B cell (primary cell): ENCODE results near the gene PFKFB3. TPM values are rescaled to one million over a fixed set of nuclear protein-coding genes. Genes with fewer than 3 reads are reported as not detected.
"Not testable (repeated sequence)": the region's sequence is repeated elsewhere in the genome, so short reads cannot be mapped to it uniquely, and the experiment has no call there.

Experiments used
- ATAC-seq: fragments of 200-7000 bp; cut with Tn5 transposase; one replicate; pipeline ENCODE4 v1.10.0; 2021; ENCODE audit warnings: low read depth, mild to moderate bottlenecking, moderate number of reproducible peaks, moderate library complexity
- CTCF ChIA-PET: fragments of 350-600 bp; sonication (Branson Sonifier 250); formaldehyde crosslinking; loops from one replicate; lab custom pipeline; 2021; ENCODE audit warnings: antibody characterized with exemption, inconsistent platforms; lab: Charles Lee
- POLR2A ChIA-PET: fragments of 350-600 bp; sonication (Branson Sonifier 250); formaldehyde crosslinking; loops from one replicate; lab custom pipeline; 2021; ENCODE audit warnings: antibody characterized with exemption; lab: Charles Lee
- DNase-seq: peaks from one replicate; pipeline ENCODE4 v3.0.0; 2013
- H2AFZ ChIP-seq: 2 replicates; pipeline ENCODE4 v1.6.1; 2012; ENCODE audit warnings: mild to moderate bottlenecking, low read depth, low read length; ENCODE audit not compliant: insufficient read depth, poor library complexity, severe bottlenecking
- H3K27ac ChIP-seq, 2 donors: 1 replicate in 1 of 2; 2 replicates in 1 of 2; pipeline ENCODE4 v1.5.1; 2012 to 2013; ENCODE audit warnings: low read length in 2 of 2, mild to moderate bottlenecking in 2 of 2, moderate library complexity in 1 of 2
- H3K27me3 ChIP-seq, 4 experiments: fragments of 200-600 bp in 1 of 4; sonication (generic) in 1 of 4; replicated peaks in 1 of 4; 1 replicate in 2 of 4; 2 replicates in 2 of 4; pipeline versions ENCODE4 v1.6.1 to v1.7.0; 2013 to 2016; ENCODE audit warnings: low read length in 3 of 4, mild to moderate bottlenecking in 2 of 4, mixed read lengths in 1 of 4, moderate library complexity in 1 of 4; ENCODE audit not compliant: insufficient read depth in 4 of 4, control insufficient read depth in 3 of 4; ENCODE audit errors: control extremely low read depth in 1 of 4
- H3K36me3 ChIP-seq, 2 experiments: replicated peaks in 1 of 2; 1 replicate in 1 of 2; 2 replicates in 1 of 2; pipeline versions ENCODE4 v1.6.1 to v1.7.1; 2013; ENCODE audit warnings: low read length in 1 of 2; ENCODE audit not compliant: insufficient read depth in 2 of 2, control insufficient read depth in 1 of 2; ENCODE audit errors: control extremely low read depth in 1 of 2, extremely low read depth in 1 of 2
- H3K4me1 ChIP-seq, 2 donors: fragments of 200-600 bp in 1 of 2; sonication (generic) in 1 of 2; 1 replicate in 1 of 2; 2 replicates in 1 of 2; pipeline versions ENCODE4 v1.5.1 to v1.6.1; 2013 to 2017; ENCODE audit warnings: low read length in 2 of 2; ENCODE audit not compliant: control insufficient read depth in 2 of 2, insufficient read depth in 2 of 2
- H3K4me2 ChIP-seq: replicated peaks from 2 replicates; pipeline ENCODE3; 2012; ENCODE audit warnings: mild to moderate bottlenecking, low read depth, low read length; ENCODE audit not compliant: poor library complexity, severe bottlenecking
- H3K4me3 ChIP-seq, 5 experiments: fragments of 200-600 bp in 1 of 5; sonication (generic) in 1 of 5; 1 replicate in 3 of 5; 2 replicates in 2 of 5; pipeline versions ENCODE4 v1.5.1 to v1.7.0; 2011 to 2016; ENCODE audit warnings: low read length in 4 of 5, mild to moderate bottlenecking in 4 of 5, low read depth in 2 of 5, control low read depth in 1 of 5, moderate library complexity in 1 of 5; ENCODE audit not compliant: insufficient read depth in 1 of 5; ENCODE audit errors: control extremely low read depth in 1 of 5, extremely low read depth in 1 of 5
- H3K79me2 ChIP-seq: fragments of 200-600 bp; sonication (generic); one replicate; pipeline ENCODE4 v1.6.0; 2016; ENCODE audit warnings: low read length; ENCODE audit not compliant: control insufficient read depth, insufficient read depth
- H3K9ac ChIP-seq: fragments of 200-600 bp; sonication (generic); 2 replicates; pipeline ENCODE4 v1.6.1; 2017; ENCODE audit warnings: mild to moderate bottlenecking, low read length, moderate library complexity
- H3K9me3 ChIP-seq, 3 donors: one replicate each; pipeline versions ENCODE4 v1.6.1 to v1.7.1; 2013; ENCODE audit warnings: low read length in 2 of 3; ENCODE audit not compliant: control insufficient read depth in 2 of 3, insufficient read depth in 1 of 3; ENCODE audit errors: control extremely low read depth in 1 of 3
- H4K20me1 ChIP-seq: 2 replicates; pipeline ENCODE4 v1.6.0; 2012; ENCODE audit warnings: mild to moderate bottlenecking, low read length; ENCODE audit not compliant: insufficient read depth, control insufficient read depth, poor library complexity, severe bottlenecking
- H3K27ac Mint-ChIP-seq: one replicate; pipeline ENCODE4 v1.8.0; 2021; ENCODE audit warnings: mixed read lengths
- H3K27me3 Mint-ChIP-seq: one replicate; pipeline ENCODE4 v1.8.0; 2021; ENCODE audit warnings: mixed read lengths
- H3K4me1 Mint-ChIP-seq: one replicate; pipeline ENCODE4 v1.8.0; 2021; ENCODE audit warnings: mixed read lengths
- H3K4me3 Mint-ChIP-seq: one replicate; pipeline ENCODE4 v1.8.0; 2021; ENCODE audit warnings: mixed read lengths
- H3K9me3 Mint-ChIP-seq: one replicate; pipeline ENCODE4 v1.8.0; 2022; ENCODE audit warnings: mixed read lengths; ENCODE audit not compliant: insufficient read depth
- CTCF ChIP-seq: fragments of 200-600 bp; IDR thresholded peaks from one replicate; pipeline ENCODE4 v1.8.0; 2022; ENCODE audit warnings: antibody characterized with exemption, mild to moderate bottlenecking
- EZH2 ChIP-seq: IDR thresholded peaks from 2 replicates; pipeline ENCODE4 v1.6.1; 2012; ENCODE audit warnings: borderline replicate concordance, low read depth, mild to moderate bottlenecking, moderate library complexity, low read length; ENCODE audit not compliant: insufficient read depth, poor library complexity, severe bottlenecking
- WGBS: methylation state at CpG from one replicate; pipeline ENCODE4 v1.1.5; 2013; ENCODE audit warnings: missing lambda C conversion rate; ENCODE audit not compliant: insufficient coverage; 5-methylcytosine and 5-hydroxymethylcytosine counted together
- intact Hi-C: fragments of 100-400 bp; cut with micrococcal nuclease; formaldehyde crosslinking; loops from one replicate; pipeline ENCODE4 v1.10.0; 2022
- polyA plus RNA-seq: library from polyadenylated mRNA; depleted of rRNA; stranded (reverse); fragments of >200 nt; gene quantifications from 2 replicates; pipeline ENCODE4 v1.2.3, GENCODE V29; 2012
- total RNA-seq, 2 donors: library from RNA; stranded (reverse); fragments of 120-200 nt in 1 of 2; gene quantifications; 1 replicate in 1 of 2; 2 replicates in 1 of 2; pipeline versions ENCODE4 v1.2.3 to v1.2.4, GENCODE V29; 2013 to 2022

PFKFB3 gene
- total and polyA plus RNA-seq, 2 donors (not counting 1 experiment from before 2014, with no cell fraction given), result 13.2 to 239 TPM

- Mint-ChIP-seq H3K27me3 (no peaks in the 10 kb centered on the region), H3K4me1 (peaks cover 44% of the 10 kb centered on the region), H3K4me3 (peak overlapping the region; percentile 97), H3K9me3 (no peaks in the 10 kb centered on the region), H3K27ac (peak overlapping the region; percentile 98)
- peaks cover 16 to 19% of the 10 kb centered on the region in 2 donors for H3K4me1 ChIP-seq
- peaks cover 52% of the 10 kb centered on the region for H4K20me1 ChIP-seq
- intact Hi-C loops, result loop anchor here (2.0 to 10.0 kb wide), 2 partner anchors 236 to 480 kb away; partner anchors contain the start of gene TASOR2
- ChIA-PET CTCF (interaction anchor here (0.6 to 0.7 kb wide), 2 partner anchors 55 to 183 kb away, joined by 3 read pairs; no protein-coding TSS in a partner anchor), POLR2A (interaction anchor here (0.7 kb wide), 1 partner anchor 35 kb away, joined by 3 read pairs; no protein-coding TSS in a partner anchor)
- TF ChIP-seq CTCF (no peak), EZH2 (no peak)
- H3K4me3 ChIP-seq, result no peak overlapping the region
- no peak overlapping the region for H2AFZ ChIP-seq
- WGBS, result 94% methylated on average over 2 of the region's 6 CpGs
- ATAC-seq (no peak), DNase-seq (no peak)
- H3K79me2 ChIP-seq, result peaks cover 69% of the 10 kb centered on the region
- no peak overlapping the region for H3K4me2 ChIP-seq
- H3K27me3 ChIP-seq, result no peaks in the 10 kb centered on the region
- no peak overlapping the region for H3K9ac ChIP-seq
- no peaks in the 10 kb centered on the region for H3K9me3 ChIP-seq
- H3K27ac ChIP-seq, result peak overlapping the region in 1 of 2 donors; percentile 96
- peaks cover 5 to 7% of the 10 kb centered on the region in 2 experiments for H3K36me3 ChIP-seq
These were observed 37.5 kb upstream of the PFKFB3 start for GRCh38 chr10:6165221-6165725.

DNA sequence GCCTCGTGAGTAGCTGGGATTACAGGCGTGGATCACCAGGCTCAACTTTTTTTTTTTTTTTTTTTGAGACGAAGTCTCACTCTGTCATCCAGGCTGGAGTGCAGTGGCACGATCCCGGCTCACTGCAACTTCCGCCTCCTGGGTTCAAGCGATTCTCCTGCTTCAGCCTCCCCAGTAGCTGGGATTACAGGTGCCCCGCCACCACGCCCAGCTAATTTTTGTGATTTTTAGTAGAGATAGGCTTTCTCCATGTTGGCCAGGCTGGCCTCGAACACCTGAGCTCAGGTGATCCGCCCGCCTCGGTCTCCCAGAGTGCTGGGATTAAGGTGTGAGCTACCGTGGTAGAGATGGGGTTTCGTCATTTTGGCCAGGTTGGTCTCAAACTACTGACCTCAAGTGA lies 36.8 kb upstream of the PFKFB3 start:
- not testable (repeated sequence) for H3K27ac Mint-ChIP-seq, H2AFZ ChIP-seq, H3K9ac ChIP-seq, H3K9me3 ChIP-seq, DNase-seq, H3K9me3 Mint-ChIP-seq, ATAC-seq, H3K36me3 ChIP-seq, H3K4me3 ChIP-seq, H3K27me3 Mint-ChIP-seq, H3K4me2 ChIP-seq, H3K27ac ChIP-seq, H3K4me3 Mint-ChIP-seq, H3K27me3 ChIP-seq
- WGBS, result 98% methylated on average over 9 of the region's 15 CpGs
- peaks cover 76% of the 10 kb centered on the region for H3K79me2 ChIP-seq
- peaks cover 16 to 19% of the 10 kb centered on the region in 2 donors for H3K4me1 ChIP-seq
- peaks cover 58% of the 10 kb centered on the region for H4K20me1 ChIP-seq
- CTCF ChIA-PET, result interaction anchor here (0.9 kb wide), 1 partner anchor 236 kb away, joined by 3 read pairs; no protein-coding TSS in a partner anchor
- intact Hi-C loops, result loop anchor here (2.0 to 10.0 kb wide), 2 partner anchors 235 to 481 kb away; partner anchors contain the start of gene TASOR2
- POLR2A ChIA-PET, result interaction anchor here (0.7 kb wide), 1 partner anchor 34 kb away, joined by 3 read pairs; no protein-coding TSS in a partner anchor
- peaks cover 47% of the 10 kb centered on the region for H3K4me1 Mint-ChIP-seq
